Esophagus muscularis mucosa (tissue), 4 donors: ENCODE measurements around the gene TWF2. TPM values are rescaled to one million over a fixed set of nuclear protein-coding genes. Genes with fewer than 3 reads are reported as not detected.

ENCODE experiments used
- DNase-seq: peaks from one replicate; pipeline ENCODE4 v3.0.0-alpha.2; 2017; ENCODE audit errors: extremely low spot score
- H3K27ac ChIP-seq, 4 donors: fragments of 200-600 bp; sonication (generic); replicated peaks in 1 of 4; 1 replicate in 3 of 4; 2 replicates in 1 of 4; pipeline ENCODE4 v1.5.1; 2016 to 2019; ENCODE audit warnings: mild to moderate bottlenecking in 1 of 4
- H3K27me3 ChIP-seq, 4 donors: fragments of 200-600 bp; sonication (generic); one replicate each; pipeline versions ENCODE4 v1.5.1 to v1.6.0; 2016 to 2019
- H3K36me3 ChIP-seq, 4 donors: fragments of 200-600 bp; sonication (generic); one replicate each; pipeline ENCODE4 v1.5.1; 2016 to 2019
- H3K4me1 ChIP-seq, 4 donors: fragments of 200-600 bp; sonication (generic); one replicate each; pipeline ENCODE4 v1.5.1; 2016 to 2019
- H3K4me3 ChIP-seq, 4 donors: fragments of 200-600 bp; sonication (generic); 1 replicate in 2 of 4; 2 replicates in 2 of 4; pipeline ENCODE4 v1.5.1; 2016 to 2019; ENCODE audit warnings: mild to moderate bottlenecking in 4 of 4, moderate library complexity in 1 of 4
- H3K9me3 ChIP-seq, 4 donors: fragments of 200-600 bp; sonication (generic); 1 replicate in 3 of 4; 2 replicates in 1 of 4; pipeline ENCODE4 v1.5.1; 2016 to 2019
- CTCF ChIP-seq, 3 experiments: fragments of 200-600 bp in 2 of 3; fragments of 450-650 bp in 1 of 3; sonication (generic) in 2 of 3; IDR thresholded peaks; one replicate each; pipeline ENCODE4 v1.5.1; 2017 to 2019; ENCODE audit warnings: antibody characterized with exemption in 3 of 3, mild to moderate bottlenecking in 2 of 3, moderate library complexity in 1 of 3
- EP300 ChIP-seq: sonication (generic); formaldehyde crosslinking; IDR thresholded peaks from one replicate; pipeline ENCODE4 v1.6.1; 2017; ENCODE audit warnings: antibody characterized with exemption
- POLR2A ChIP-seq: fragments of 450-650 bp; IDR thresholded peaks from one replicate; pipeline ENCODE4 v1.6.1; 2017; ENCODE audit warnings: antibody characterized with exemption, moderate library complexity, mild to moderate bottlenecking, low read depth
- POLR2AphosphoS5 ChIP-seq, 2 donors: sonication (generic); formaldehyde crosslinking; IDR thresholded peaks; one replicate each; pipeline ENCODE4 v1.6.1; 2017; ENCODE audit warnings: antibody characterized with exemption in 2 of 2
- WGBS: methylation state at CpG from one replicate; pipeline ENCODE4 v1.1.5; 2018; 5-methylcytosine and 5-hydroxymethylcytosine counted together
- intact Hi-C: fragments of 100-400 bp; cut with DNase I; formaldehyde crosslinking; loops from one replicate; pipeline ENCODE4 v1.15.1; 2023
- total RNA-seq, 4 donors: library from RNA; depleted of rRNA; stranded (reverse); fragments of >200 nt; gene quantifications; one replicate each; pipeline versions ENCODE4 v1.1.0 to v1.2.1, GENCODE V29; 2016

TWF2 gene
- total RNA-seq, 4 donors from 2014 or later, result 66.4 to 89.5 (median 79.9) TPM

- TF ChIP-seq POLR2A (no peak), EP300 (no peak), CTCF (IDR thresholded peaks at IDR 0.05) (no peak), POLR2AphosphoS5 (IDR thresholded peaks at IDR 0.05) (no peak)
Measured at GRCh38 chr3:52228751-52229291, 10.1 kb downstream of the TWF2 start.

GRCh38 chr3:52228266-52228665, 10.7 kb downstream of the TWF2 start:
- no peaks in the 10 kb centered on the region for H3K27me3 ChIP-seq
- H3K9me3 ChIP-seq, result no peaks in the 10 kb centered on the region
- TF ChIP-seq POLR2AphosphoS5 (IDR thresholded peaks at IDR 0.05) (no peak), POLR2A (no peak), EP300 (no peak), CTCF (IDR thresholded peaks at IDR 0.05) (no peak)
- H3K4me1 ChIP-seq, result peaks cover 13 to 22% (median 19%) of the 10 kb centered on the region in 4 donors
- peaks cover 28 to 63% (median 53%) of the 10 kb centered on the region in 4 donors for H3K36me3 ChIP-seq
- H3K4me3 ChIP-seq, result no peak overlapping the region
- no peak overlapping the region for H3K27ac ChIP-seq
- intact Hi-C loops, result no loop called here
- DNase-seq, result no peak
- WGBS, result 77% methylated on average over 8 of the region's 10 CpGs

More at GRCh38 chr3:52228751-52229291, 10.1 kb downstream of the TWF2 start:
- Histone ChIP-seq H3K27ac (no peak overlapping the region), H3K4me1 (peaks cover 15 to 25% (median 22%) of the 10 kb centered on the region in 4 donors), H3K36me3 (peaks cover 28 to 66% (median 55%) of the 10 kb centered on the region in 4 donors), H3K9me3 (no peaks in the 10 kb centered on the region), H3K27me3 (no peaks in the 10 kb centered on the region), H3K4me3 (no peak overlapping the region)
- intact Hi-C loops, result no loop called here
- 92% methylated on average over 12 of the region's 21 CpGs for WGBS
- no peak for DNase-seq

- peaks cover 8 to 17% (median 15%) of the 10 kb centered on the region in 4 donors for H3K4me1 ChIP-seq
- 79% methylated on average over 7 of the region's 7 CpGs for WGBS
- H3K27me3 ChIP-seq, result no peaks in the 10 kb centered on the region
- H3K27ac ChIP-seq, result no peak overlapping the region
- TF ChIP-seq POLR2A, result no peak
- no peak for TF ChIP-seq EP300
- TF ChIP-seq CTCF (IDR thresholded peaks at IDR 0.05), result no peak
- no peak for TF ChIP-seq POLR2AphosphoS5 (IDR thresholded peaks at IDR 0.05)
- H3K9me3 ChIP-seq, result no peaks in the 10 kb centered on the region
- peaks cover 28 to 58% (median 50%) of the 10 kb centered on the region in 4 donors for H3K36me3 ChIP-seq
- no peak overlapping the region for H3K4me3 ChIP-seq
- no peak for DNase-seq
- intact Hi-C loops, result no loop called here
Measured at GRCh38 chr3:52227766-52228165, 11.2 kb downstream of the TWF2 start.

GRCh38 chr3:52227117-52227516, 11.8 kb downstream of the TWF2 start:
- H3K27ac ChIP-seq, result no peak overlapping the region
- TF ChIP-seq POLR2A (no peak), EP300 (no peak), POLR2AphosphoS5 (IDR thresholded peaks at IDR 0.05) (no peak), CTCF (IDR thresholded peaks at IDR 0.05) (no peak)
- intact Hi-C loops, result no loop called here
- peaks cover 28 to 51% (median 47%) of the 10 kb centered on the region in 4 donors for H3K36me3 ChIP-seq
- H3K9me3 ChIP-seq, result no peaks in the 10 kb centered on the region
- peaks cover 8 to 16% (median 11%) of the 10 kb centered on the region in 4 donors for H3K4me1 ChIP-seq
- H3K4me3 ChIP-seq, result no peak overlapping the region
- 83% methylated on average over 2 of the region's 4 CpGs for WGBS
- no peak for DNase-seq
- H3K27me3 ChIP-seq, result no peaks in the 10 kb centered on the region
